ENCODE results near the gene BICDL1.

- TF ChIP-seq REST (IDR thresholded peaks at IDR 0.05; ENCODE audit: insufficient replicate concordance, low read depth) (no peak), CTCF (IDR thresholded peaks at IDR 0.05; ENCODE audit: insufficient read depth, low read length) (no peak), POLR2AphosphoS5 (IDR thresholded peaks at IDR 0.05; ENCODE audit: low read depth) (no peak)
Observed at GRCh38 chr12:120019938-120020337, 30.9 kb downstream of the BICDL1 start.
